T-helper 22 cell (primary cell): Measurements from ENCODE around the gene NEK11.

ENCODE experiments used
- DNase-seq: peaks from one replicate; pipeline ENCODE4 v3.0.0-alpha.2; 2020; ENCODE audit warnings: low read depth

NEK11 gene, protein sequence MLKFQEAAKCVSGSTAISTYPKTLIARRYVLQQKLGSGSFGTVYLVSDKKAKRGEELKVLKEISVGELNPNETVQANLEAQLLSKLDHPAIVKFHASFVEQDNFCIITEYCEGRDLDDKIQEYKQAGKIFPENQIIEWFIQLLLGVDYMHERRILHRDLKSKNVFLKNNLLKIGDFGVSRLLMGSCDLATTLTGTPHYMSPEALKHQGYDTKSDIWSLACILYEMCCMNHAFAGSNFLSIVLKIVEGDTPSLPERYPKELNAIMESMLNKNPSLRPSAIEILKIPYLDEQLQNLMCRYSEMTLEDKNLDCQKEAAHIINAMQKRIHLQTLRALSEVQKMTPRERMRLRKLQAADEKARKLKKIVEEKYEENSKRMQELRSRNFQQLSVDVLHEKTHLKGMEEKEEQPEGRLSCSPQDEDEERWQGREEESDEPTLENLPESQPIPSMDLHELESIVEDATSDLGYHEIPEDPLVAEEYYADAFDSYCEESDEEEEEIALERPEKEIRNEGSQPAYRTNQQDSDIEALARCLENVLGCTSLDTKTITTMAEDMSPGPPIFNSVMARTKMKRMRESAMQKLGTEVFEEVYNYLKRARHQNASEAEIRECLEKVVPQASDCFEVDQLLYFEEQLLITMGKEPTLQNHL

GRCh38 chr3:131026321-131027151, at the start of gene NEK11, which contains the start of gene ASTE1:
TSS of gene NEK11 (plus strand) at chr3:131026877. CDS start at chr3:131029709, 2,832 bp downstream.
TSS of gene ASTE1 (minus strand) at chr3:131026825. CDS start at chr3:131025306, 1,519 bp downstream.
- DNase-seq: peak; percentile 84

DNA sequence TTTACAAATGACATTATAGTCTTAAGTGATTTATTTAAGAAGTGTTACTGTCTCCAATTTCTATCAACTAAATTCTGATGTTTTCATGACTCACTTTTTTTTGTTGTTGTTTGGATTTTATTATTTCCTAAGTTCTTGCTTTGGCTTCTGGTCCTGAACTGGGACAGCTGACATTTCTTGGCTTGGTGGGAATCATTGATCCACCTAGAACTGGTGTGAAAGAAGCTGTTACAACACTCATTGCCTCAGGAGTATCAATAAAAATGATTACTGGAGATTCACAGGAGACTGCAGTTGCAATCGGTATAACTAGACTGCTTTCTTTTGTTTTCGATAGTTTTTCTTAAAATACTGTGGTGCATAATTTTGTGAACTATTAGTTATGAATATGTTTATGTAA, 47.6 kb upstream of the NEK11 start:
- DNase-seq: no peak

- DNase-seq: no peak
Measured at GRCh38 chr3:130981469-130981868, 45.2 kb upstream of the NEK11 start.

DNA sequence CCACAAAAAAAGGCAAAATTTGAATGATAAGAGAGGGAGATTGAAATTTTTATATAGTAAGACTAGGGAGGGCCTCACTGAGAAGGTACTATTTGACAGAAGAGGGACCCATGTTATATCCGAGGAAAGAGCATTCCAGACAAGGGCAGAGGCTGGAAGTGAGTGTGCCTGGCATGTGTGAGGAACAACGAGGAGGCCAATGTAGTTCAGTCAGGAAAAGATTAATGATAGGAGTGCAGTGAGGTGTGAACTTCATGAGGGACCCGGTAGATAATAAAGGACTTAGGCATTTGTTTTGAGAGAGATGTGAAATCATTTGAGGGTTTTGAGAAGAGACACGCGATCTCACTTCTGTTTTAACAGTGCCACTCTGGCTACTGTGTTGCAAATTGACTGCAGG, 36.4 kb upstream of the NEK11 start:
- no peak for DNase-seq

DNA sequence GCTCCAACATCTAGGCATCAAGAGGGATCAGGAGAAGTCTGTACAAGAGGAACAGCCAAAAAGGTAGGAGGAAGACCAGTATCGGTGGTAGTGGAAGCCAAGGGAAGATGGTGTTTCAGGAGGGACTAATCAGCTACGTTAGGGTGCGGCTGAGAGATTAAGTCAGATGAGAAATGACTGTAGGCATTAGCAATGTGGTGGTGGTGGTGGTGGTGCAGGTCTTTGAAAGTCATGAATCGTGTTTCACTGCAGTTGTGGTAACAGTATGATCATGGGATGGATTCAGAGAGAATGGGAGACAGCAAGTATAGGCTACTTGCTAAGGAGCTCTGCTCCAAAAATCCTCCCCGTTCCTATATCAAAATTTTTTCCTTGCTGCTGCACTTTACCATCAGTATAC, 35.6 kb upstream of the NEK11 start:
- no peak for DNase-seq

DNA sequence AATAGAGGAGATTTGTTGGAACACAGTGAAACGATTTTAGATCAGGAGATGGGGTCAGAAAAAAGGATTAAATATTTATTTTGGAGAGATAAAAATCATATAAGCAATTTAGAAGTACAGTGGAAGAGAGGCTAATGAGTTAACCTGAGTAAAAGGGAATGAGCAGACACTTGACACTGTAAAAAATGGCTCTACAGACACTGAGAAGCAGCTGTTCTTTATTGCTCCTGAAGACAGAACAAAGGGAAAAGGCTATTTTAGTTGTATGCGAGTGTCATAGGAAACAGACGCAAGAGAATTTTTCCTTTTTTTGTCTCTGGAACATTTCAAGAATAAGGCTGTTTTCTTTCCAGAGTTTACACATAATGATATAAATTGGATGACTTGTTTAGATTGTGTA, 34.3 kb upstream of the NEK11 start:
- no peak for DNase-seq

- DNase-seq: no peak
Measured at GRCh38 chr3:130997289-130997688, 29.4 kb upstream of the NEK11 start.

DNA sequence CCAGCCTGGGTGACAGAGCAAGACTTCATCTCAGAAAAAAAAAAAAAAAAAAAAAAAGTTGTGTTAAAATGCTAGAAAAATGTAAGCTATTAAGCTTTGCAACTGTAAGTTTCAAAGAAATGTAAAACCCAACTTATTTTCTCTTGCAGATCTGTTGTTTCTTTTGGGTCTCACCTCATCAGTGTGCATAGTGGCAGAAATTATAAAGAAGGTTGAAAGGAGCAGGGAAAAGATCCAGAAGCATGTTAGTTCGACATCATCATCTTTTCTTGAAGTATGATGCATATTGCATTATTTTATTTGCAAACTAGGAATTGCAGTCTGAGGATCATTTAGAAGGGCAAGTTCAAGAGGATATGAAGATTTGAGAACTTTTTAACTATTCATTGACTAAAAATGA, 25.6 kb upstream of the NEK11 start:
- no peak for DNase-seq

GRCh38 chr3:131004603-131005002, 22.1 kb upstream of the NEK11 start:
- no peak for DNase-seq

- DNase-seq: no peak
Measured at GRCh38 chr3:131007256-131007655, 19.4 kb upstream of the NEK11 start.

- DNase-seq: no peak
Measured at GRCh38 chr3:131007782-131008181, 18.9 kb upstream of the NEK11 start.

DNA sequence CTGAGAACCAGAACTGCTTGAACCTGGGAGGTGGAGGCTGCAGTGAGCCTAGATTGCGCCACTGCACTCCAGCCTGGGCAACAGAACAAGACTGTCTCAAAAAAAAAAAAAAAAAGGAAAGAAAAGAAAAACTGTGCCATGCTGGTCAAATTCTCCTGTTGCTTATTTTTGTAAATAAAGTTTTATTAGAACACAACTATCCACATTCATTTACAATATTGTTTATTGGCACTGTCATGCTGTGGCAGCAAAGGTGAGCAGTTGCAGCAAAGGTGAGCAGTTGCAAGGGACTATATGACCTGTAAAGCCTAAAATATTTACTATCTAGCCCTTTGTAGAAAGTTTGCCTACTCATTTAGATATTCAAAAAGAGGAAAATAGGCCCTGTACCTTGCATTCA, 18.4 kb upstream of the NEK11 start:
- no peak for DNase-seq

DNA sequence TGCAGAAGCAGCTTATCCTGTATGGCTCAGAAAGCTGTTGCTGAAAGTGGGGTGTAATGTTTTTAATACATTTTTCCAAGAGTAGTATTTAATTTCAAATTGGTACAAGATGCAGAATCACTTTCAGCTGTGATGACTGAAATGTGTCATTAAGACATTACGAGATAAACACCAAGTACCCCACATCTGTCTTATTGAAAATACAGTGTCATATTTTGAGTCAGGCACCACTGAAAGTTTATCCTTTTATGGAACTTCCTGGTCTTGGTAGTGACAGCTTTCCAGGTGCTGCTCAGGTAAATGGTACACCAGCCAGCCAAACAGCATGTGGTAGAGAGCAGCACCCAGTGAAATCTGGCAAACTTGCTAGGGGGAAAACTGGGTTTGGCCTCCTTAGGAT, 17.0 kb upstream of the NEK11 start:
- no peak for DNase-seq

GRCh38 chr3:131018970-131019369, 7.7 kb upstream of the NEK11 start:
- DNase-seq: no peak

DNA sequence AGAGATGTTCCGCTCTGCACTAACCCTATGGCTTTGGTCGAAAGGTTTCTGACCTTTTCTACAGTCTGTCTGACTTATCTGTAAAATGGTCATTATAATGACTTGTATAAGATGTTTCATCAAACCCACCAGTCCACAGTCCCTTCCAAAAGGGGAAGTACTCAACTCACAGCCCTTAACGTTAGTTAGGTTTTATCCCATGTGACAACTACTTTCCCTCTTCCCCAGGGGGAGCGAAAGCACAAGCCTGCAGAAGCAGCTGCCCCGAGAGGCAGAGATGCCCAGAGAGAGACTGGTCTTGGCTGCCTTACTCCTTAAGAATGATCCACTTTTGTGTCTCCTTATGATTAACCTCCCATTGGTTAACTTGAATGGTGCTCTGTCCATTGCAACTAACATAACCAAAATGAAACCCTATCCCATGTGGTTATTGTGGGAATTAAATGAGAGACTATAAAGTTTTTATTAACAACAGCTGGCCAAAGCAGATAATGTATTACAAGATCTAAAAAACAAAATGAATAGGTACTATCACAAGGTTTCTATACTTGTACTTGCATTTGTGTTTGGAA, 6.5 kb upstream of the NEK11 start:
- no peak for DNase-seq

GRCh38 chr3:131025539-131025938, 1.1 kb upstream of the NEK11 start:
- no peak for DNase-seq

DNA sequence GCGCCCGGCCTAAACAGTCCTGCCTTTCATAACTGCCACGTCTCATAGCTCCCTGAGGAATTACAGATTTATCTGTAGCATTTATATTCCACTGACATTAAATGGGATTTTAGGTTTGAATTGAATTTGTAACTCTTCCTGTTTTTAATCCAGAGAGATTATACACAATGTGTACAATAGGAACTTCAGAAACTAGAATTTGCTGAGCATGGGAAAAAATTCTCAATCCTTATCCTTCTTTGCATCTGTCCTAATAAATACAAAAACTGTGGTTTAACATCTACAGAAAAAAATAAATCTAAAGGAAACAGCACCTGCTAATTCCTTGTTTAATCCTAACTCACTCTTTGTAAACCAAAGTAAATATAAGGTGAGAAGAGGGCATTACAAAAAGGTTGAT, 2.2 kb downstream of the NEK11 start:
- DNase-seq: no peak

- DNase-seq: no peak
Measured at GRCh38 chr3:131031660-131032059, 5.0 kb downstream of the NEK11 start.

- no peak for DNase-seq
Measured at GRCh38 chr3:131033480-131034080, 6.9 kb downstream of the NEK11 start.

- no peak for DNase-seq
Measured at GRCh38 chr3:131036200-131036816, 9.6 kb downstream of the NEK11 start.

DNA sequence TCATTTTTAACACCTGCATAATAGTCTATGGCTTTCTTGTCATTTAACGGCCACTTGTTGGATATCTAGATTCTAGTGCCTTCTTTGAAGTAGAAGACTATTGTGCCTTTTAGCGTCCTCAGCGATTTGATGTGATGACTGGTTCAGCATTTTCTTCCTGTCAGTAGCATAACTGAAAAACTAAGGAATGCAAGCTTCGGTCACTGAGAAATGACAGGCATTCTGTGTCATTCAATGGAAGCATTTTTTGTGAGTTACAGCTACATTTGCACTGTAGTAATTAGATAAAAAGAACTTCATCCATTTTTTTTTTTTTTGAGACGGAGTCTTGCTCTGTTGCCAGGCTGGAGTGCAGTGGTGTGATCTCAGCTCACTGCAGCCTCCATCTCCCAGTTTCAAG, 10.3 kb downstream of the NEK11 start:
- DNase-seq: no peak
